ENCODE data around the gene NOVA1. TPM values are rescaled to one million over a fixed set of nuclear protein-coding genes. Genes with fewer than 3 reads are reported as not detected.
A peak's percentile ranks its signal among the peaks of the same experiment; 100 is the strongest.

The NOVA1 gene
- total and polyA plus RNA-seq, 2 experiments from 2014 or later = 0.32 to 1.6 TPM

- Histone ChIP-seq H3K79me2 (ENCODE audit: insufficient read depth) (no peaks in the 10 kb centered on the region), H3K27me3 (replicated peaks; ENCODE audit: insufficient read depth) (no peaks in the 10 kb centered on the region), H3F3A (ENCODE audit: insufficient read depth) (no peaks in the 10 kb centered on the region), H3K4me3 (no peak overlapping the region), H3K27ac (no peak overlapping the region), H3K36me3 (ENCODE audit: low read depth) (no peaks in the 10 kb centered on the region), H2AFZ (no peak overlapping the region), H3K9me3 (ENCODE audit: low read depth) (no peaks in the 10 kb centered on the region), H4K20me1 (ENCODE audit: insufficient read depth) (no peaks in the 10 kb centered on the region), H3K9ac (no peak overlapping the region), H3K4me2 (ENCODE audit: unreplicated experiment) (no peak overlapping the region), H3K9me2 (ENCODE audit: insufficient read depth) (no peaks in the 10 kb centered on the region), H3K4me1 (ENCODE audit: insufficient read depth) (no peaks in the 10 kb centered on the region)
- no peak for DNase-seq
- TF ChIP-seq EZH2 (IDR thresholded peaks at IDR 0.05; ENCODE audit: insufficient read depth, poor library complexity, severe bottlenecking) (no peak), EZH2phosphoT487 (IDR thresholded peaks at IDR 0.05; ENCODE audit: insufficient read depth, low read depth) (no peak)
- in situ Hi-C loops (cut with MboI) = no loop called here
Observed at GRCh38 chr14:26429205-26429604, 168.6 kb downstream of the NOVA1 start.

GRCh38 chr14:26427097-26427496 lies 170.7 kb downstream of the NOVA1 start:
- no peaks in the 10 kb centered on the region for H3F3A ChIP-seq (ENCODE audit: insufficient read depth)
- H3K4me1 ChIP-seq (ENCODE audit: insufficient read depth) = no peaks in the 10 kb centered on the region
- H2AFZ ChIP-seq = no peak overlapping the region
- peaks cover 4% of the 10 kb centered on the region; the same call in 1 of the 2 replicates for H3K27me3 ChIP-seq (replicated peaks; ENCODE audit: insufficient read depth)
- no peaks in the 10 kb centered on the region for H3K9me2 ChIP-seq (ENCODE audit: insufficient read depth)
- no peaks in the 10 kb centered on the region for H3K36me3 ChIP-seq (ENCODE audit: low read depth)
- 16 to 19% methylated on average over 5 of the region's 5 CpGs for WGBS, 2 experiments (ENCODE audit: low coverage in 1 of 2, low lambda C conversion rate in 2 of 2, missing lambda C conversion rate in 2 of 2)
- TF ChIP-seq EZH2 (IDR thresholded peaks at IDR 0.05; ENCODE audit: insufficient read depth, poor library complexity, severe bottlenecking) = no peak
- TF ChIP-seq EZH2phosphoT487 (IDR thresholded peaks at IDR 0.05; ENCODE audit: insufficient read depth, low read depth) = no peak
- in situ Hi-C loops (cut with MboI) = no loop called here
- no peaks in the 10 kb centered on the region for H3K9me3 ChIP-seq (ENCODE audit: low read depth)
- no peak overlapping the region for H3K4me2 ChIP-seq (ENCODE audit: unreplicated experiment)
- H3K27ac ChIP-seq = no peak overlapping the region
- H4K20me1 ChIP-seq (ENCODE audit: insufficient read depth) = no peaks in the 10 kb centered on the region
- peak; percentile 41 for DNase-seq
- no peak overlapping the region for H3K9ac ChIP-seq
- H3K79me2 ChIP-seq (ENCODE audit: insufficient read depth) = no peaks in the 10 kb centered on the region
- no peak overlapping the region for H3K4me3 ChIP-seq

DNA sequence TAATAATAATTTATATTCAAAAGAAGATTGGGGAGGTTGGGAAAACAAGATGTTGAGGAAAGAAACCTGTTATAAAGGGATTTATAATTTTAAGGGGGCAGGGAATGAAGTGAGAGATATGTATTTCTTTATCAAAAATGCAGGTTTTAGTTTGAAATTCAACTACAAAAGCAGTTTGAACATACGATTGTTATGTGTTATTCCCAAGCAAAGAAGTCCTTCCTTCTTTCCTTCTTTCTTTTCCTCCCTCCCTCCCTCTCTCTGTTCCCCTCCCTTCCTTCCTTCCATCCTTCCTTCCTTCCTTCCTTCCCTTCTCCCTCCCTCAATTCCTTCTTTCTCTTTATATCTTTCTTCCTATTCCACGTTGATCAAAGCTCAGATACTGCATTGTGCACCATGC lies 173.3 kb downstream of the NOVA1 start:
- H3K79me2 ChIP-seq (ENCODE audit: insufficient read depth) = no peaks in the 10 kb centered on the region
- H3K27me3 ChIP-seq (replicated peaks; ENCODE audit: insufficient read depth) = peaks cover 4% of the 10 kb centered on the region; the same call in 1 of the 2 replicates
- no peak overlapping the region for H3K9ac ChIP-seq
- WGBS, 2 experiments (ENCODE audit: low coverage in 1 of 2, low lambda C conversion rate in 2 of 2, missing lambda C conversion rate in 2 of 2) = 71 to 83% methylated on average over 2 of the region's 2 CpGs
- no peak overlapping the region for H3K4me2 ChIP-seq (ENCODE audit: unreplicated experiment)
- no peak overlapping the region for H3K4me3 ChIP-seq
- in situ Hi-C loops (cut with MboI) = no loop called here
- no peak overlapping the region for H3K27ac ChIP-seq
- TF ChIP-seq EZH2phosphoT487 (IDR thresholded peaks at IDR 0.05; ENCODE audit: insufficient read depth, low read depth) (no peak), EZH2 (IDR thresholded peaks at IDR 0.05; ENCODE audit: insufficient read depth, poor library complexity, severe bottlenecking) (no peak)
- no peaks in the 10 kb centered on the region for H4K20me1 ChIP-seq (ENCODE audit: insufficient read depth)
- DNase-seq = no peak
- H3F3A ChIP-seq (ENCODE audit: insufficient read depth) = no peaks in the 10 kb centered on the region
- H2AFZ ChIP-seq = no peak overlapping the region
- no peaks in the 10 kb centered on the region for H3K4me1 ChIP-seq (ENCODE audit: insufficient read depth)
- H3K9me2 ChIP-seq (ENCODE audit: insufficient read depth) = no peaks in the 10 kb centered on the region
- no peaks in the 10 kb centered on the region for H3K36me3 ChIP-seq (ENCODE audit: low read depth)
- H3K9me3 ChIP-seq (ENCODE audit: low read depth) = no peaks in the 10 kb centered on the region

- H3K4me2 ChIP-seq (ENCODE audit: unreplicated experiment) = peak overlapping the region; percentile 22
- H3K36me3 ChIP-seq (ENCODE audit: low read depth) = no peaks in the 10 kb centered on the region
- TF ChIP-seq EZH2 (IDR thresholded peaks at IDR 0.05; ENCODE audit: insufficient read depth, poor library complexity, severe bottlenecking) (no peak), EZH2phosphoT487 (IDR thresholded peaks at IDR 0.05; ENCODE audit: insufficient read depth, low read depth) (no peak)
- no peaks in the 10 kb centered on the region for H4K20me1 ChIP-seq (ENCODE audit: insufficient read depth)
- H3K79me2 ChIP-seq (ENCODE audit: insufficient read depth) = no peaks in the 10 kb centered on the region
- H3K27me3 ChIP-seq (replicated peaks; ENCODE audit: insufficient read depth) = no peaks in the 10 kb centered on the region
- no peaks in the 10 kb centered on the region for H3K4me1 ChIP-seq (ENCODE audit: insufficient read depth)
- 0 out of 2 replicates have a peak overlapping the region, but pooled peaks have one; percentile 5 for H2AFZ ChIP-seq
- H3K9me3 ChIP-seq (ENCODE audit: low read depth) = no peaks in the 10 kb centered on the region
- in situ Hi-C loops (cut with MboI) = no loop called here
- H3K4me3 ChIP-seq = no peak overlapping the region
- 2% methylated on average over 7 of the region's 7 CpGs for WGBS, 2 experiments (ENCODE audit: low coverage in 1 of 2, low lambda C conversion rate in 2 of 2, missing lambda C conversion rate in 2 of 2)
- peak; percentile 48 for DNase-seq
- H3K9ac ChIP-seq = no peak overlapping the region
- H3F3A ChIP-seq (ENCODE audit: insufficient read depth) = no peaks in the 10 kb centered on the region
- H3K9me2 ChIP-seq (ENCODE audit: insufficient read depth) = no peaks in the 10 kb centered on the region
- no peak overlapping the region for H3K27ac ChIP-seq
Observed at GRCh38 chr14:26415618-26416123, 182.2 kb downstream of the NOVA1 start.

- Histone ChIP-seq H3K4me3 (no peak overlapping the region), H3K9ac (no peak overlapping the region), H3K27me3 (replicated peaks; ENCODE audit: insufficient read depth) (no peaks in the 10 kb centered on the region), H3K4me2 (ENCODE audit: unreplicated experiment) (no peak overlapping the region), H3K27ac (no peak overlapping the region), H3F3A (ENCODE audit: insufficient read depth) (no peaks in the 10 kb centered on the region), H2AFZ (no peak overlapping the region), H4K20me1 (ENCODE audit: insufficient read depth) (no peaks in the 10 kb centered on the region), H3K4me1 (ENCODE audit: insufficient read depth) (no peaks in the 10 kb centered on the region), H3K9me2 (ENCODE audit: insufficient read depth) (no peaks in the 10 kb centered on the region), H3K36me3 (ENCODE audit: low read depth) (no peaks in the 10 kb centered on the region), H3K79me2 (ENCODE audit: insufficient read depth) (no peaks in the 10 kb centered on the region), H3K9me3 (ENCODE audit: low read depth) (no peaks in the 10 kb centered on the region)
- in situ Hi-C loops (cut with MboI) = no loop called here
- TF ChIP-seq EZH2phosphoT487 (IDR thresholded peaks at IDR 0.05; ENCODE audit: insufficient read depth, low read depth) (no peak), EZH2 (IDR thresholded peaks at IDR 0.05; ENCODE audit: insufficient read depth, poor library complexity, severe bottlenecking) (no peak)
- DNase-seq = no peak
Observed at GRCh38 chr14:26414926-26415325, 182.9 kb downstream of the NOVA1 start.
